GM12891 (cell line): Measurements from ENCODE around the gene RBM41. TPM values are rescaled to one million over a fixed set of nuclear protein-coding genes. Genes with fewer than 3 reads are reported as not detected.
"Not testable (repeated sequence)": the region's sequence is repeated elsewhere in the genome, so short reads cannot be mapped to it uniquely, and the experiment has no call there.

Experiments used
- DNase-seq: peaks from one replicate; pipeline ENCODE4 v3.0.0; 2011; ENCODE audit warnings: low spot score; ENCODE audit not compliant: insufficient read length
- FAIRE-seq: peaks from 2 replicates; lab custom pipeline; 2011; peaks lifted over from hg19 to GRCh38; lab: Jason Lieb, UNC
- PAX5 ChIP-seq: IDR thresholded peaks from 2 replicates; pipeline ENCODE4 v1.6.1; 2011; ENCODE audit warnings: low read length, moderate library complexity, mild to moderate bottlenecking; ENCODE audit not compliant: insufficient read depth, severe bottlenecking
- POLR2A ChIP-seq: IDR thresholded peaks from 2 replicates; pipeline ENCODE4 v1.6.1; 2011; ENCODE audit warnings: low read depth, low read length, control low read depth
- POLR2AphosphoS5 ChIP-seq: IDR thresholded peaks from 2 replicates; pipeline ENCODE4 v1.6.1; 2011; ENCODE audit warnings: low read depth, low read length, control low read depth
- POU2F2 ChIP-seq: IDR thresholded peaks from 2 replicates; pipeline ENCODE4 v1.6.1; 2011; ENCODE audit warnings: low read depth, mild to moderate bottlenecking, control low read depth, low read length, moderate library complexity
- SPI1 ChIP-seq: IDR thresholded peaks from 2 replicates; pipeline ENCODE4 v1.6.1; 2011; ENCODE audit warnings: low read depth, low read length, control low read depth
- TAF1 ChIP-seq: IDR thresholded peaks from 2 replicates; pipeline ENCODE4 v1.6.1; 2011; ENCODE audit warnings: low read depth, low read length, control low read depth
- polyA plus RNA-seq: library from polyadenylated mRNA; unstranded; fragments of >200 nt; gene quantifications from one replicate; pipeline ENCODE4 v1.2.1, GENCODE V29; 2012; ENCODE audit warnings: low read depth, missing spikeins, inconsistent platforms; ENCODE audit not compliant: missing spikeins

The RBM41 gene
- polyA plus RNA-seq: 5.3 TPM

- no peak for TF ChIP-seq TAF1
- TF ChIP-seq POLR2AphosphoS5: no peak
- no peak for TF ChIP-seq PAX5
- TF ChIP-seq POLR2A: no peak
- TF ChIP-seq SPI1: no peak
- no peak for TF ChIP-seq POU2F2
- FAIRE-seq (peak; percentile 92), DNase-seq (peak; percentile 9)
These were observed at the start of gene RBM41 for GRCh38 chrX:107118322-107119147. Gene RBM41, minus strand, starts transcription at chrX:107118822. Its CDS starts 49 bp downstream, at chrX:107118773.

DNA sequence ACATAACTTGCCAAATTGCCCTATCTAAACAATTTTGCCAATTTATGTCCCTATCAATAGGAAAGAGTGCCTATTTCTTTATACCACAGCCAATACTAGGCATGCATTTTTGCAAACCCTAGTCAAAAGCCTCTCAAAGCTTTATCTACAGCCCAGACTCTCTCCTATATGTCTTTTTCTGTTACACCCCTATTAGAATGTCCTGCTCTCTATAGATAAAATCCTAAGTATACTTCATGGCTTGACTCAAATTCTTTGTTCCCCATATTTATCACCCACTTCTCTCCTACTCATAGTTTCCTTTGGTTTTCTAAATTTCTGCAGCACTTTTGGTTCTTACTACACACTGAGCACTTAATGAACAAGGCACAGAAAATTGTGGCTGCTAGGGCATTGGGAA is 49.6 kb upstream of the RBM41 start:
- DNase-seq (no peak), FAIRE-seq (no peak)
- TF ChIP-seq POLR2A: no peak

DNA sequence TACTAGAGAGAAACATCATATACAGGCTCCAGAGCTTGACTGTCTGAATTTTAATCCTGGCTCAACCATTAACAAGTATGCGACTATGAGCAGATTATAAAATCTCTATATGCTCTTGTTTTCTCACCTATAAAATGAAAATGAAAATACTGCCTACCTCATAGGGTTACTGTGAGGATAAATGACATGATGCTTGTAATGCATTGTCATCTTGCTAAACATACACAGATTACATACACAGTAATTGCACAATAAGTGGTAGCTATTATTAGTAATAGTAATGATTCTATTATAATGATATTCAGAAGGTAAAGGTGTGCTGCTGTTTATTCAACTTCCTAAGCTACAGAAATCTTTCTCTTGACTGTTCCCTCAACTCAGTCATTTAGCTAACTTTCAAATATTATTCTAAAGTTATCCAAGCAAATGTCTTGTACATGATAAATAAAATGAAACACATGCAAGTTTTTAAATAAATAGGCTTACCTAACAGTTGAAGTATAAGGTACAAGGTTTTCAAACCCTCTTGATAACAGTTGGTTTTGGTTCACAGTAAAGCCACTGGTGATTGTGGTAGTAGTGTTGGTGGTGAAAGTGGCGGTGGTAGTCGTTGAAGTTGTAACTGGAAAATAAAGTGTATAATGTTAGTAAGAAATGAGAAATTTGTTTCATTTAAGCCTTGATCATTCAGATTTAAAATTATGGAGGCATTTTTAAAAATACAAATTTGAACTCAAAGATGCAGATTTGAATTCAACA is 48.7 kb upstream of the RBM41 start:
- no peak for FAIRE-seq
- no peak for DNase-seq
- no peak for TF ChIP-seq POLR2A
- no peak for TF ChIP-seq POLR2AphosphoS5
- no peak for TF ChIP-seq POU2F2
- no peak for TF ChIP-seq SPI1
- no peak for TF ChIP-seq PAX5
- TF ChIP-seq TAF1: no peak

DNA sequence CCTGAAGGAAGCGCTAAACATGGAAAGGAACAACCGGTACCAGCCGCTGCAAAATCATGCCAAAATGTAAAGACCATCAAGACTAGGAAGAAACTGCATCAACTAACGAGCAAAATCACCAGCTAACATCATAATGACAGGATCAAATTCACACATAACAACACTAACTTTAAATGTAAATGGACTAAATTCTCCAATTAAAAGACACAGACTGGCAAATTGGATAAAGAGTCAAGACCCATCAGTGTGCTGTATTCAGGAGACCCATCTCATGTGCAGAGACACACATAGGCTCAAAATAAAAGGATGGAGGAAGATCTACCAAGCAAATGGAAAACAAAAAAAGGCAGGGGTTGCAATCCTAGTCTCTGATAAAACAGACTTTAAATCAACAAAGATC is 39.0 kb upstream of the RBM41 start:
- not testable (repeated sequence) for FAIRE-seq, DNase-seq

DNA sequence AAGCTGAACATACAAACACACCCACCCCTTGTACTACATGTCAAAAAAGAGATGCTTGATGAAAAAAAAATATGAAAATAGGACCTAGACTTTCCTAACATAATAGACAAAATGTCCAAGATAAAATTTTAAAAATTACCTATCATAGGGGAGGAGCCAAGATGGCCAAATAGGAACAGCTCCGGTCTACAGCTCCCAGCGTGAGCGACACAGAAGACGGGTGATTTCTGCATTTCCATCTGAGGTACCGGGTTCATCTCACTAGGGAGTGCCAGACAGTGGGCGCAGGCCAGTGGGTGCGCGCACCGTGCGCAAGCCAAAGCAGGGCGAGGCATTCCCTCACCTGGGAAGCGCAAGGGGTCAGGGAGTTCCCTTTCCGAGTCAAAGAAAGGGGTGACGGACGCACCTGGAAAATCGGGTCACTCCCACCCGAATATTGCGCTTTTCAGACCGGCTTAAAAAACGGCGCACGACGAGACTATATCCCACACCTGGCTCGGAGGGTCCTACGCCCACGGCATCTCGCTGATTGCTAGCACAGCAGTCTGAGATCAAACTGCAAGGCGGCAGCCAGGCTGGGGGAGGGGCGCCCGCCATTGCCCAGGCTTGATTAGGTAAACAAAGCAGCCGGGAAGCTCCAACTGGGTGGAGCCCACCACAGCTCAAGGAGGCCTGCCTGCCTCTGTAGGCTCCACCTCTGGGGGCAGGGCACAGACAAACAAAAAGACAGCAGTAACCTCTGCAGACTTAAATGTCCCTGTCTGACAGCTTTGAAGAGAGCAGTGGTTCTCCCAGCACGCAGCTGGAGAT is 37.2 kb upstream of the RBM41 start:
- not testable (repeated sequence) for DNase-seq, FAIRE-seq

DNA sequence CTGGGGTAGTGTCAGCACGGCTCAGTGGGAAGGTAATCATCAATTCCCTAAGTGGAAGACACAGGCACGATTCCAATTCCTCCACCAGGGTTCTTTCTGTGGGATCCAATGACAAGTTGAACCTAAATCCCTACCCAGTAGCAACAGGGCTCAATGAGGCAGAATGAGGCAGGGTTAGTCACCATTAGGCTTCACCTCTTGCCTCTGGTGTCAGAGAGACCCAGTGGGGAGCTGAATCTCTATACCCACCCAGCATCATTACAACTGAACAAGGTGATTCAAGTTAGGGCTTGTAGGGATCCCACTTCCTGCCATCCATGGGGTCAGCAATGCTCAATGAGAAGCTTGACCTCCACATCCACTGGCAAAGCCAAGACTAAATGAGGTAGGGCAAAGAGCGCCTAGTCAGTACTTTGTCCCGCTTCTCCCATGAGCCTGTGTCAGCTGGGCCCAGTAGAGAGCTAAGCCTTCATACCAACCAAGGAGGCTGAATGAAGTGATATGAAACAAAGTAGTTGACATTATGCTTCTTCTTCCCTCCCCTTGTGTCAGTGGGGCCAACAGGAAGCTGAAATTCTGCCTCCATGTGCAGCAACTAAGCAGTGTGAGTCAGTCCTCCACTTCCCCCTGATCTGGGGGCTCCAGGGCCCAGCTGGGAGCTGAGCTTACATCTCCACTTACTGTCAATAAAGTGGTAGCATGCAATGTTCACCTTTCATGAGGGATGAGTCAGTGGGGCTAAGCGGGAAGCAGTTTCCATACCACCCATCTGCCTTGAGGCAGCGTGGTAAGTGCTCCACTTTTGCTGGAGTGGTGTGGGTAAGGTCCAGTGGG is 36.4 kb upstream of the RBM41 start:
- TF ChIP-seq SPI1 (no peak), POLR2A (no peak), PAX5 (no peak), TAF1 (no peak), POLR2AphosphoS5 (no peak)
- FAIRE-seq: peak; percentile 67
- DNase-seq: no peak

DNA sequence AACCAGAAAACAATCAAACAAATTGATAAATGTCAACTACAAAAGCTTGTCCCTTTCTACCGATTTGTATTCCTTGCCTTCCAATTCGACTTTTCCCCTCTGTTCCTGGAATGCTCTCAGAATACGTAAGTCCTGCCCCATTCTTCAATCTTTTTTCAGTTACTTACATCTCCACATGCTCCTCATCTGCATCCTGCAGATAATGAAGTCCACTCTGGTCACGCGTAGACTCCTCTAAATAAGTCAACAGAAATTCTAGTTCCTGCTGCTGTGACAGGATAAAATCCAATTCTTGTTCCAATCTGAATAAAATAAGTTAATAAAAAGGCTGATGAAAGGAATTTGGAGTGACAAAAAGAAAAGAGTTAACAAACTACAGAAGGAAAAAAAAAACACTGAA is 34.4 kb upstream of the RBM41 start:
- FAIRE-seq: no peak

DNA sequence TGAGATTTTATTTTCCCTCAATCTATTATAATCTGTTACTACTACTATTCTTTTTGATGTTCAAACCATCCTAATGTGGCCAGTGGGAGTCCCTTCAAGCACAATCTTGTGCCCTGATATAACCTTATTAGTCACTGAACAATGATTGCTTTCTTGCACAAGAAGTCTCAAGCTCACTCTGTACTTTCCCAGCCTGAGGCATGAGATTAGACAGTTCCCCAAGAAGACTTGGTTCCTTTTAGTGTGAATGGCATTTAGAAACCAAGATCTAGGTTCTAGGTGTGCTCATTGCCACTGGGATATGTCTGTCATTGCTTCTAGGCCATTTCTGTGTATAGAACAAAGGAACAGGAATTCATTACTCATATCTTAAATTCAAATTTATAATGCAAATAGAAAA is 28.0 kb upstream of the RBM41 start:
- FAIRE-seq (peak; percentile 40), DNase-seq (no peak)
- TF ChIP-seq TAF1: no peak
- no peak for TF ChIP-seq POLR2A
- TF ChIP-seq POLR2AphosphoS5: no peak
- no peak for TF ChIP-seq PAX5
- TF ChIP-seq POU2F2: no peak
- no peak for TF ChIP-seq SPI1

More for the DNA sequence above, 34.4 kb upstream of the RBM41 start:
- DNase-seq: no peak
- TF ChIP-seq PAX5 (no peak), POLR2AphosphoS5 (no peak), POLR2A (no peak), POU2F2 (no peak), TAF1 (no peak), SPI1 (no peak)

DNA sequence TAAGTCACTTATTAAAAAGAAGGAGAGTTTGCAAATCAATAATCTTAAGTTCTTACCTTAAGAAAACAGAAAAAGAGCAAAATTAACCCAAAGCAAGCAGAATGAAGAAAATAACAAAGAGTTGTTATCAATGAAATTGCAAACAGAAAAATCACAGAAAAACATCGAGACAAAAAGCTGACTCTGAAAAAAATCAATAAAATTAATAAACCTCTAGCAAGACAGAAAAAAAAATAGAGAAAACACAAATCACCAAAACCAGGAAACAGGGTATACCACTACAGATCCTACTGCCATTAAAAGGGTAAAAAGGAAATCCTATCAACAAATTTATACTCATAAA is 17.3 kb upstream of the RBM41 start:
- TF ChIP-seq PAX5 (no peak), SPI1 (no peak), POU2F2 (no peak), POLR2A (no peak), TAF1 (no peak), POLR2AphosphoS5 (no peak)
- FAIRE-seq: no peak
- DNase-seq: no peak
